Psoas muscle (tissue), 8 donors: ENCODE results near the gene CTNND2. TPM values are rescaled to one million over a fixed set of nuclear protein-coding genes. Genes with fewer than 3 reads are reported as not detected.

Source experiments
- ATAC-seq, 4 donors: fragments of 200-7000 bp; cut with Tn5 transposase; one replicate each; pipeline ENCODE4 v1.9.1; 2020; ENCODE audit warnings: moderate library complexity in 3 of 4, mild to moderate bottlenecking in 2 of 4
- DNase-seq, 2 donors: peaks; one replicate each; pipeline ENCODE4 v3.0.0-alpha.2; 2020
- H3K27ac ChIP-seq: fragments of 200-600 bp; one replicate; pipeline ENCODE4 v1.8.0; 2022
- H3K27me3 ChIP-seq, 3 donors: fragments of 200-600 bp in 1 of 3; one replicate each; pipeline versions ENCODE4 v1.6.1 to v1.8.0; 2013 to 2022; ENCODE audit warnings: low read length in 2 of 3, mild to moderate bottlenecking in 2 of 3, moderate library complexity in 1 of 3; ENCODE audit not compliant: insufficient read depth in 3 of 3
- H3K36me3 ChIP-seq, 2 donors: fragments of 200-600 bp in 1 of 2; one replicate each; pipeline versions ENCODE4 v1.6.1 to v1.8.0; 2013 to 2022; ENCODE audit warnings: low read depth in 1 of 2, mild to moderate bottlenecking in 1 of 2, moderate library complexity in 1 of 2; ENCODE audit not compliant: insufficient read depth in 1 of 2
- H3K4me1 ChIP-seq: fragments of 200-600 bp; one replicate; pipeline ENCODE4 v1.8.0; 2022
- H3K4me3 ChIP-seq: fragments of 200-600 bp; one replicate; pipeline ENCODE4 v1.8.0; 2022; ENCODE audit warnings: mild to moderate bottlenecking
- H3K9me3 ChIP-seq: fragments of 200-600 bp; one replicate; pipeline ENCODE4 v1.8.0; 2022
- CTCF ChIP-seq: fragments of 200-600 bp; IDR thresholded peaks from one replicate; pipeline ENCODE4 v1.8.0; 2022; ENCODE audit warnings: antibody characterized with exemption
- WGBS, 3 donors: extraction: QIAGEN DNeasy Blood & Tissue Kit; methylation state at CpG; one replicate each; pipeline versions ENCODE4 v1.1.6 to v1.1.7; 2013; 5-methylcytosine and 5-hydroxymethylcytosine counted together
- intact Hi-C, 2 donors: fragments of 100-400 bp; cut with DNase I; formaldehyde crosslinking; loops; one replicate each; pipeline versions ENCODE4 v1.11.0 to v1.14.2; 2022
- polyA plus RNA-seq, 3 donors: library from polyadenylated mRNA; stranded (reverse); fragments of 200-250 nt; gene quantifications; one replicate each; pipeline ENCODE4 v1.2.3, GENCODE V29; 2013
- total RNA-seq, 4 donors: library from RNA; stranded (reverse); fragmentation: NEBNext Ultra II Directional in 2 of 4; extraction: Animal tissue kit (Norgen Biotek cat#: 25700) in 2 of 4; gene quantifications; one replicate each; pipeline versions ENCODE4 v1.2.1 to v1.2.4, GENCODE V29; 2021 to 2023
- donor health status: healthy with polysubstance abuse.
- donor health status: DM: no; HTN: no; CAD: no; lungs with moderate emphysema.
- donor health status: Bipolar disorder and iron deficiency.
- donor health status: healthy.
- donor health status: DM: yes; HTN: yes; CAD: no.
- donor health status: DM: no; HTN: no; CAD: no.
- donor health status: DM: no; HTN: no; CAD: no.
- donor health status: DM: yes; HTN: yes; CAD: no.

The CTNND2 gene
- total and polyA plus RNA-seq, 7 donors, result 0.09 to 0.14 (median 0.13) TPM; not detected in 4

- H3K36me3 ChIP-seq, result no peaks in the 10 kb centered on the region
- 72 to 73% (median 73%) methylated on average over 4 of the region's 4 CpGs for WGBS, 3 donors
- H3K4me1 ChIP-seq, result no peaks in the 10 kb centered on the region
- intact Hi-C loops, result no loop called here
- DNase-seq (no peak), ATAC-seq (no peak)
- H3K27ac ChIP-seq, result no peak overlapping the region
- peaks cover 3% of the 10 kb centered on the region for H3K9me3 ChIP-seq
- no peaks in the 10 kb centered on the region for H3K27me3 ChIP-seq
- no peak for TF ChIP-seq CTCF
- H3K4me3 ChIP-seq, result no peak overlapping the region
These were observed 839.3 kb downstream of the CTNND2 start for GRCh38 chr5:11064763-11065450.

GRCh38 chr5:11062397-11062796 is 841.8 kb downstream of the CTNND2 start:
- WGBS, 3 donors, result 16 to 21% (median 17%) methylated on average over 7 of the region's 7 CpGs
- Histone ChIP-seq H3K4me3 (no peak overlapping the region), H3K27ac (no peak overlapping the region), H3K9me3 (no peaks in the 10 kb centered on the region), H3K4me1 (no peaks in the 10 kb centered on the region), H3K27me3 (peaks cover 0 to 3% (median 0%) of the 10 kb centered on the region in 3 donors), H3K36me3 (no peaks in the 10 kb centered on the region)
- TF ChIP-seq CTCF, result no peak
- ATAC-seq (no peak), DNase-seq (no peak)
- intact Hi-C loops, result no loop called here

GRCh38 chr5:11056560-11056959 is 847.7 kb downstream of the CTNND2 start:
- WGBS, 3 donors, result 74 to 85% (median 82%) methylated on average over 2 of the region's 2 CpGs
- peaks cover 0 to 9% (median 0%) of the 10 kb centered on the region in 3 donors for H3K27me3 ChIP-seq
- intact Hi-C loops, result no loop called here

GRCh38 chr5:11054014-11054413 is 850.2 kb downstream of the CTNND2 start:
- Histone ChIP-seq H3K27me3 (peaks cover 0 to 9% (median 0%) of the 10 kb centered on the region in 3 donors), H3K9me3 (no peaks in the 10 kb centered on the region), H3K27ac (no peak overlapping the region), H3K36me3 (no peaks in the 10 kb centered on the region), H3K4me3 (no peak overlapping the region), H3K4me1 (no peaks in the 10 kb centered on the region)
- ATAC-seq (no peak), DNase-seq (no peak)
- 61 to 66% (median 66%) methylated on average over 3 of the region's 3 CpGs for WGBS, 3 donors
- intact Hi-C loops, result no loop called here
- no peak for TF ChIP-seq CTCF

More at GRCh38 chr5:11056560-11056959, 847.7 kb downstream of the CTNND2 start:
- Histone ChIP-seq H3K36me3 (no peaks in the 10 kb centered on the region), H3K4me3 (no peak overlapping the region), H3K27ac (no peak overlapping the region), H3K4me1 (no peaks in the 10 kb centered on the region), H3K9me3 (no peaks in the 10 kb centered on the region)
- no peak for TF ChIP-seq CTCF
- no peak for DNase-seq
- no peak for ATAC-seq

- H3K27me3 ChIP-seq, result peaks cover 0 to 6% (median 0%) of the 10 kb centered on the region in 3 donors
- H3K9me3 ChIP-seq, result no peaks in the 10 kb centered on the region
- H3K4me3 ChIP-seq, result no peak overlapping the region
- H3K4me1 ChIP-seq, result no peaks in the 10 kb centered on the region
- no peak for ATAC-seq
- no peaks in the 10 kb centered on the region for H3K36me3 ChIP-seq
- intact Hi-C loops, result no loop called here
- DNase-seq, result no peak
- no peak for TF ChIP-seq CTCF
- H3K27ac ChIP-seq, result no peak overlapping the region
These were observed 851.4 kb downstream of the CTNND2 start for GRCh38 chr5:11052871-11053270.
